A549 (cell line): ENCODE results near the gene DECR2.

ENCODE experiments used
- EP300 ChIP-seq, 2 experiments: fragments of >200 bp; sonication (Bioruptor Twin); formaldehyde crosslinking; IDR thresholded peaks; 2 replicates in 1 of 2; 3 replicates in 1 of 2; pipeline ENCODE4 v1.6.1; 2016 to 2017
- KDM1A ChIP-seq: fragments of 200-600 bp; sonication (generic); IDR thresholded peaks from 2 replicates; pipeline ENCODE4 v1.6.1; 2016; ENCODE audit warnings: low read depth, mild to moderate bottlenecking
- MAFK ChIP-seq: fragments of 450-650 bp; IDR thresholded peaks from 2 replicates; pipeline ENCODE4 v1.6.1; 2014; ENCODE audit not compliant: partially characterized antibody
- POLR2A ChIP-seq: IDR thresholded peaks from 2 replicates; pipeline ENCODE4 v1.6.1; 2012; ENCODE audit warnings: mild to moderate bottlenecking, low read length
- TF ChIP-seq, protein P1 (sequence below): fragments of >200 bp; sonication (Bioruptor Twin); formaldehyde crosslinking; IDR thresholded peaks from 3 replicates; pipeline ENCODE4 v1.5.1; 2016

DNA sequence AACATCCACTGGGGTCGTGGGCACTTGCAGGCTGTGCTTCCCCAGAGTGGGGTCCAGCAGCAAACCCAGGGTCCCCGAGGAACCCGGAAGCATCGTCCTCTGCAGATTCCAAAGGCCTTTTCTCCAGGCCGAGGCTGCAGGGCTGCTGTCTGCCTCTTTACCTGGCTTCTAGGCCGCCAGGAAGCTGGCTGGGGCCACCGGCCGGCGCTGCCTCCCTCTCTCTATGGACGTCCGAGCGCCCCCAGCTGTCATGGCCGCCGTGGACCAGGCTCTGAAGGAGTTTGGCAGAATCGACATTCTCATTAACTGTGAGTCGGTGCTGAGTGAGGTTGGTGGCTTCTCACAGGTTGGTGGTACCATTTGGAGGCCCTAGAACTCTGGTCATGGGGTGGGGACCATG, 5.6 kb downstream of the DECR2 start:
- TF ChIP-seq POLR2A (no peak), EP300 (IDR thresholded peaks at IDR 0.05) (no peak), MAFK (no peak), KDM1A (no peak)
- TF ChIP-seq, protein P1, sequence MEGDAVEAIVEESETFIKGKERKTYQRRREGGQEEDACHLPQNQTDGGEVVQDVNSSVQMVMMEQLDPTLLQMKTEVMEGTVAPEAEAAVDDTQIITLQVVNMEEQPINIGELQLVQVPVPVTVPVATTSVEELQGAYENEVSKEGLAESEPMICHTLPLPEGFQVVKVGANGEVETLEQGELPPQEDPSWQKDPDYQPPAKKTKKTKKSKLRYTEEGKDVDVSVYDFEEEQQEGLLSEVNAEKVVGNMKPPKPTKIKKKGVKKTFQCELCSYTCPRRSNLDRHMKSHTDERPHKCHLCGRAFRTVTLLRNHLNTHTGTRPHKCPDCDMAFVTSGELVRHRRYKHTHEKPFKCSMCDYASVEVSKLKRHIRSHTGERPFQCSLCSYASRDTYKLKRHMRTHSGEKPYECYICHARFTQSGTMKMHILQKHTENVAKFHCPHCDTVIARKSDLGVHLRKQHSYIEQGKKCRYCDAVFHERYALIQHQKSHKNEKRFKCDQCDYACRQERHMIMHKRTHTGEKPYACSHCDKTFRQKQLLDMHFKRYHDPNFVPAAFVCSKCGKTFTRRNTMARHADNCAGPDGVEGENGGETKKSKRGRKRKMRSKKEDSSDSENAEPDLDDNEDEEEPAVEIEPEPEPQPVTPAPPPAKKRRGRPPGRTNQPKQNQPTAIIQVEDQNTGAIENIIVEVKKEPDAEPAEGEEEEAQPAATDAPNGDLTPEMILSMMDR: no peak
